Testis (tissue), 2 donors: ENCODE data around the gene SLC39A6.

Source experiments
- CTCF ChIP-seq, 3 experiments: fragments of 450-650 bp in 2 of 3; fragments of 200-600 bp in 1 of 3; sonication (generic) in 1 of 3; IDR thresholded peaks; one replicate each; pipeline ENCODE4 v1.5.1; 2016 to 2019; ENCODE audit warnings: antibody characterized with exemption in 3 of 3, mild to moderate bottlenecking in 2 of 3, moderate library complexity in 1 of 3
- POLR2A ChIP-seq: fragments of 450-650 bp; IDR thresholded peaks from one replicate; pipeline ENCODE4 v1.6.1; 2017; ENCODE audit warnings: antibody characterized with exemption, mild to moderate bottlenecking, moderate library complexity

GRCh38 chr18:36153771-36154170, 24.6 kb upstream of the SLC39A6 start:
- TF ChIP-seq CTCF (IDR thresholded peaks at IDR 0.05) (no peak), POLR2A (no peak)
